NCI-H2227 treated with DMSO at 0.1 percent for 48 hours (cell line): ENCODE measurements around the gene TAF6.

Experiments
- DNase-seq: peaks from one replicate; lab custom pipeline; 2025; lab: John Stamatoyannopoulos, UW

The TAF6 gene

DNA sequence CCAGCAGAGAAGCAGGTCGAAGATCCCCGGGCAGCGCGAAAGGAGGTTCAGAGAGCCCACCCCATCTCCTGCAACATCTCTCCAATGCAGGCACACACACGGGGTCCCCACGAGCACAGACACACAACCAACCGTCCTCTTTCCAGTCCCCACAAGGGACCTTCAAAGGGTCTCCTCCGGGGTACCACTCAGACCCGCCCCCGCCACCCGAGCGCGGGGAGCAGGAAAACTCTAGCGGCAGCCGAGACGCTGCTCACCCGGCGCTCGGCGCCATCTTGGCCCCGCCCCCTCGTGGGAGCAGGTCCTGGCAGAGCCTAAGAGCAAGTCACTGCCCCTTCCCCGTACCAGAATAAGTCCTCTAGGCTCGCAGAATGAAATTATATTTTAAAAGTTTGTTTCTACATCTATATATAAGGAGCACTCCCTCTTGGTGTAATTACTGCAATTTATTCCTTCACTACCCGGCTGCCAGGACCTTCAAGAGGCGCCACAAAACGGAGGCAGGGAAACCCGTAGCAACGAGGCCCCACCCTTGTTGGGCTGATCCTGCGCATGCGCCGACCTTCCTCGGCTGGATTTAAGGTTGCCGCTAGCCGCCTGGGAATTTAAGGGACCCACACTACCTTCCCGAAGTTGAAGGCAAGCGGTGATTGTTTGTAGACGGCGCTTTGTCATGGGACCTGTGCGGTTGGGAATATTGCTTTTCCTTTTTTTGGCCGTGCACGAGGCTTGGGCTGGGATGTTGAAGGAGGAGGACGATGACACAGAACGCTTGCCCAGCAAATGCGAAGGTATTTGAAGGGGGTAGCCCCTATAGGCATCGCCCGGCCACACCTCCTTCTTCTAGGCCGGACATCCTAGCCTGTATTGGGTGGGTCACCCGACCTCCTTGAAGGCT lies at the start of gene TAF6, which contains the start of gene CNPY4:
Gene TAF6 (minus strand): TSS at position 287 of the 898 bp plus-strand sequence. CDS start 5,149 bp downstream, outside the sequence.
Gene CNPY4 (plus strand): TSS at position 563 of the 898 bp plus-strand sequence. CDS start 111 bp downstream, at position 674.
- DNase-seq: peak; percentile 97

DNA sequence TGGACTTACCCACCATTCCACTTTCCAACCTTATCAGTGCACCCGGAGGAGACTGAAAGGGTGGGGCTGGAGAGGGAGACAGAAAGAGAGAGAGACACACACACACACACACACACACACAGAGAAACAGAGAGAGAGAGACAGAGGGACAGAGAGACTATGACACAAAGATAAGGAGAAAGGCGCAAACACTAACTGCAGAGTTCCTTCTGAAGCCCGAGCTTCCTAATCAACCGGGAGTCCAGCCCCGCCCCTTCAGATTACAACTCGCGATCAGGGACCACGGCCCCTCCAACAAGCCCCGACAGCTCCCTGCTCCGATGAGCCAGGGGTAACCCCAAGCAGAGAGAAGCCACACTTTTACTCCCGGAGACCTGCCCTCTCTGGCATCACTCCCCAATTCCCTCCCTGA lies 48.8 kb upstream of the TAF6 start:
- no peak for DNase-seq

DNA sequence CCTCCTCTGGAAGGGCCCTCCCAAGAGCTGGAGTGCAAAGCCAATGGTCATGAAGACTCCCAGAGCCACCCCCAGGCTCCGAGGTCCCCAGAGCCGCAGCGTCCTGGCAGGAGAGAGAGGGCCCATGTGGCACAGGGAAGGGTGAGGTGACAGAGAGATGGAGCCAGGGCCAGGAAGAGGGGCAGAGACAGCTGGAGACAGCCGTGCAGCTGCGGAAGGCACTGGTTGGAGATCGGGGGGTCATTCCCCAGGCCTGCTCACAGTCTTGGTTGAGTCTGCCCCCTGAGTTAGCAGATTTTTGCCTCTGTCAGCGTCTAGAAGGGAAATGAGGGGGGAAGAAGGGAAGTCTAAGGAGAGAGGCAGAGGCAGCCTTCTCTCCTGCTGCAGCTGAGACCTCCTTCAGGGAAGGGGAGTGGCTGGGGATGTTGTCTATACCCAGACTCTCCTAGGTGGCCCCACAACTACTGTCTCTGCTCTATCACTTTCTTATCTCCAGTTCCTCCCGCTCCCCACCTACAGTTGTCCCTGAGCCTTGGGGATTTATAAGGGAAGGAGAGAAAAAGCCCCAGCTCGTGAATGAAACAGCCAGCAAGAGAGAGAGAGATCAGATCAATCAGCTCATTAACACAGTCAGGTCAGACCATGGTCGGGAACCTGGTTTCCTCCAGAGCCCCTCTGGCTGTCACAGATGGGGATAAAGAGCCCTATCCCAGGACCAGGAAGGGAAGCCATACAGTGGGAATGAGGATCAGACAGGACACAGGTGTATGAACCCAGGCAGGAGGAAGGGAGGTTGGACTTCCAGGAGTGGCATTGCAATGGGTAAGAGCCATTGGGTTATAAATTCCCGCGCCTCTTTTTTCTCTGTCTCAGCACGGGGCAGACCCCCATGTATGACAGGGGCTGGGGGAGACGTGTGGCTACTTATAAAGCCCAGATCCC lies 48.1 kb upstream of the TAF6 start:
- DNase-seq: no peak

DNA sequence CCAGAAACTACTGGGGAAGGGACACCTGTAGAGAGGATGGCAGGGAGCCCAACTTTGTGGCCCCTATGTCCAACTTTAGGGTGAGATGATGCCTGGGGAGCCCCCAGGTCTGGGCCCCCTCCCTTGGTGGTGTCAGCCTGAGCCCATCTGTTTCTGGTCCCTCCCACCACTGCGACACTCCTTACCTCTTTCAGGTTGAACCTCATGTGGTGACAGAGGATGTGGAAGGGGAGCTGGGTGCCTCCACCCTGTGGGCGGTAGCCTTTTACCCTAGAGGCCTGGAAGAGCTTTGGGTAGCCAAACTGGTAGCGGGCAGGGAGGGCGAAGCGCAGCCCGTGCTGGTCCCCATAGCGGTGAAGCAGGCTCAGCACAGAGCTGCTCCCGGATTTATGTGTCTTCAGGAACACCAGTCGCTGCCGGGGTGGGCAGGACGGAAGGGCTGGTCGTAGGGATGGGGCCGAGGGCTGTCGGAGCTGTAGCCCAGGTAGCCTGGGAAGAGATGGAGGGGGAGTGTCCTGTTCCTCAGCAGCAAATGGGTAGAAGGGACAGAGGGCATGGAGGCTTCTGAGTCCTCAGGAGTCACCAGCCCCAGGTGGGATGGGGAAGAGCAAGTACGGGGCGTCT lies 47.3 kb upstream of the TAF6 start:
- DNase-seq: no peak

DNA sequence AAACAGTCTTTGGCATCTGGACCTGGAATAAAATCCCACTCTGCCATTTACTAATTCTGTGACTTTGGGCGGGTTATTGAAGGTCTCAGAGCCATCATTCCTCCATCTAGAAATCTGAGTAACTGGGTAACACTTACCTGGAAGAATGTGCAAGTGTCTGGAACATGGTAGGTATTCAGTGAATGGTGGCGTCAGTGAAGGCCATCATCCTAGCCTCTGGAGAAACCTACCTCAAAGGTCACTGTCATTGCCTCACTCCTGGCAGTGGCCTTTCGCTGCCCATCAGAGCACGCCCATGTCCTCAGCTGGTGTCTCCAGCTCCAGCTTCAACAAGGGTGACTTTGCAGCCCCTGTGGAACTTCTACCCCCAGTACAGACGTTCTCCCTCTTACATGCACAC lies 44.7 kb upstream of the TAF6 start:
- no peak for DNase-seq

- DNase-seq: no peak
Measured at GRCh38 chr7:100163006-100163531, 43.9 kb upstream of the TAF6 start.

GRCh38 chr7:100160067-100160466 lies 40.9 kb upstream of the TAF6 start:
- no peak for DNase-seq

DNA sequence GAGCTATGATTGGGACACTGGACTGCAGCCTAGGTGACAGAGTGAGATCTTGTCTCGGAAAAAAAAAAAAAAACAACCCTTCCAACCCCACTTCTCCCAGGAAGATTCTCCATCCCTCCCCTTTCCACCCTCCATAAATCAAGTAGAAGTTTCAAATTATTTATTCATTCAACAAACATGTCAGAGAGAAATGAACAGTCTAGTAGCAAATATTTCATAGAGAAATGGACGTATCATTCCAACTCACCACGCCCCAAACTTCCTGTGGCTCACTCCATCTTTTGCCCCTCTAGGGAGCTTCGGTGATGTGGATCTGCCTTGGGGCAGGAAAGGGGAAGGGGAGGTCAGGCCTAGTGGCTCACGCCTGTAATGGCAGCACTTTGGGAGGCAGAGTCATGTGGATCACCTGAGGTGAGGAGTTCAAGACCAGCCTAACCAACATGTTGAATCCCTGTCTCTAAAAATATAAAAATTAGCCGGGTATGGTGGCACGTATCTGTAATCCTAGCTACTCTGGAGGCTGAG lies 40.0 kb upstream of the TAF6 start:
- no peak for DNase-seq

- DNase-seq: peak; percentile 92
Measured at GRCh38 chr7:100158229-100159098, 39.3 kb upstream of the TAF6 start, which contains the start of gene TRAPPC14. TSS of gene TRAPPC14 (minus strand) at chr7:100158723. CDS start at chr7:100158499, 224 bp downstream.

DNA sequence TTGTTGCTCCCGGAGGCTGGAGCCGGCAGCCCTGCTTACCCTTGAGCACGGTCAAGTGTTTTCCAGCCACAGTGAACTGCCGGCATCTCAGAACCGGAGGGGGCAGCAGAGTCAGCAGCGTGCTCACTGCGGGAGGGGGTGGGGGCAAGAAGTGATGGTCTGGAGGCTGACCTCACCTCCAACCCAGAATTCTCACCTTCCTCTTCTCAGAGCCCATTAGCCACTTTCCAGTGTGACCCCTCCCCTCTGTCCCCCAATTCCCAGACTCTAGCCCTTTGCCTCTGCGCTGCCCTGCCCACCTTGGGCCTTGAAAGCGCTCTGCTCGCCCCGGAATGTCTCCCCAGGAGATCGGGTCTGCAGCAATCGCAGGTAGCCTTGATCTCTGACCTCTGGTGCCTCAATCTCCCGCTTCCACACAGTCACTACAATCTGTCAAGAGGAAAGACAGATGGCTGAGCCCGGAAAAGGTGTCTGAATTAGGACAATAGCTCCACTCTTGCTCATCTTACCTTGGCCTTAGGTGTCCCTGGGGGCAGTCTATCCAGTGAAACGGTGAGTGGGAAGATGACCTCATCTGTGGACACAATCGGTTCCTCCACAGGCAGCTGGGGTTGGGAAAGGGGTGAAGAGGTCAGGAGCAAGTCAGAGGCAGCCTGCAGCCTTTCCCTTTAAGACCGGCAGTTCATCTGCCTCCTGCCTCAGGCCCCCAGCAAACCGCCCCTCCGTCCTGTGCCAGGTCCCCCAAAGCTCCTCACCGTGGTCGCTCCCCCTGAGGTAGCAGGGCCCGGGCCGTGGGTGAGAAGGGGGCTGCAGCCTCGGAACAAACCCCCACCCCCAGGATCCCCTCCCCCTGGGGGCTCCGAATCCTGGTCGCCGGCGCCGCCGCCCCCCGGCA lies 38.4 kb upstream of the TAF6 start:
- peak; percentile 28 for DNase-seq

GRCh38 chr7:100157069-100157333 lies 37.8 kb upstream of the TAF6 start:
- no peak for DNase-seq

DNA sequence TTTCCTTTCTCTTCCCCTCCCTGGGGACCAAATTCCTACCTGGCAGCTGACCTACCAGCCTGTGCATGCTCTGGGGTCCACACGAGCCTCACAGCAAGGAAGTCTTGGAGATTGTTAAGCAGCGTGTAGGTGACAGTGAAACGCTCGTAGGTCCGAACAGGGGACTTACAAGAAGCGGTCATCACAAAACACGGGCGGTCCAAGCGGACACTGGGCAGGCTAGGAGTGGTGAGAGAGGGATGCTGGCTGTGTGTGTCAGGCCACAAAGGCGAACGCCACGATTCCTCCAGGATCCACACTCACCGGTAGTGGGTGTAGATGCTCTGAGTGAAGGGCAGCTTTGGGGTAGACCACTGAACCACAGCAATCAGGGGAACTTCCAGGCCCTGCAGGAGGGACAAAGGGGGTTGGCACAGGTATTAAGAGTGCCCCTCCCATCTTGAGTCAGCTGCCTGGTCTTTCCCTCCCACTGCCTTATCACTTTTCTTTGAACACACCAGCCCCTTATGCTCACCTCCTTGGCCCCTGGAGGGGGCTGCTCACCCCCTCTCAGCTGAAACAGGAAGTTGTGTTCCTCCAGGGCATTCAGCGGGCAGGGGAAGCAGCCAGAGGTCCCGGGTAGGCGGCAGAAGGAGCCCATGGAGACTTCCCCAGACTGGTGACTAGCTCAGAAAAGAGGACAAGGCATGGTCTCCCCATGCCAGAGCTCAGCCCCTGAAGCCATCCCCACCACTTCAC lies 37.3 kb upstream of the TAF6 start:
- no peak for DNase-seq

DNA sequence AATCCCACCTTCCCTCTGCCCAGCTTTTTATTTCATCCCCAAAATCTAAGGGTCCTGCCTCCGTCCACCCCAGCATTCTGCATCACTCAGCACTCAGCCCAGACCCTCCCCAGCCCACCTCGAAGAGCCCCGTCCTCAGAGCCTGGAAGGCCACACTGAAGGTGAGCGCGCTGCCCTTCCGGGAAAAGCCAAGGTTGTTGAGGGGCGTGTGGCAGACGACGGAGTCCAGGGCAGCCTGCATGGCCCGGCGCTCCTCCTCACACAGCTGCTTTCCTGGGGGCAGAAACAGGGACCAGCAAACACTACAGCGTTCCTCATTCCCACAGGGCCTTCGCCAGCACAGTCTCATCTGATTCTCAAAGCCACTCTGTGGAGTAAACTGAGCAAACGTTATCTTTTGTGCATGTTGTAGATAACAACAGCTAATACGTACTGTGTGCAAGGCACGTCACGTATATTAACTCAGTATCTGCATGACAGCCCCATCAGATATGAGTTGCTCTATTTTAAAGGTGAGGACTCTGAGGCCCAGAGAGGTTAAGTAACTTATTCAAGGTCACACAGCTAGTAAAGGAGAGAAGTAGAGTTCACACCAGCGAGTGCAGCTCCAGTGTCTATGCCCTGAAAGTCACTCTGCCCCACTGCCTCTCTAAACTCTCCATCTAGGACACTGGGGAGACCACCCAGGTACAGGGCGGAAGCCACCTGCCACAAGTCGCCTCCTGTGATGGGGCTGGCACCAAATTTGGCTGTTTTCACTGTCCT lies 36.6 kb upstream of the TAF6 start:
- no peak for DNase-seq

DNA sequence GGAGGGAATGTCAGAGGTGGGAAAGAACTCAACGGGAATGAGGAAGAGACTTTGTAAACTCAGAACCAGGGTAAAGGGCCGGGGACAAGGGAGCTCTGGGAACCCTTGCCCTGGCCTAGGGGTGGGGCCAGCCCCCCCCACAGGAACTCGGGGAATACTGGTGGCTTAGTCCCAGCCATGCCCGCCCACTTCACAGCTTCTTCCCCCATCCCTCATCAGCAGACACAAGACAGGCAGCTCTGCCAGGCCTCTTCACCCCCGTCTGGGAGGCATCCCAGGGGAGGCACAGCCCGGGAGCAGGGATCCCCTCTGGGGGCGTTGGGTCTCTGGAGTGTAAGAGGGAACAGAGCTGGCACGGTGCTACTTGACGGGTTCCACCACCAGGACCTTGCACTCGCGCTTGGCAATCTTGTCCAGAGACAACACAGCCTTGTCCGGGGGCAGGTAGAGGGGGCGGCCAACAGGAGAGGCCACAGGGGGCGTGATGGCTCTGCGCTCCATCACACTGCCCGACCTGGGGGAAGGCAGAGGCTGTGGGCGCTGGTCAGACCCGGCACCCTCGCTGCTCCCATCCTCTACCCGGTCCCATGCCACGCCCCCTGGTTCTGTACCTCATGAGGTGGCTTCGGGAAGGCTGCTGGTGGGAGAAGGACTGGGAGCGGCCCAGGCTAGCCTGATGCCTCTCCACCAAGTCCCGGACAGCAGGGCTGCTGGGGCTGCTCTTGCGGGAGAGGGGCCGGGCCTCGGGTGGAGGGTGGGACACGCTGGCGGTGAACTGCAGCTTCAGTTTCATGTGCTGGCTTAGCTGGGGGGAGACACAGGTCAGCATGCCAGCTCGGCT lies 35.7 kb upstream of the TAF6 start:
- DNase-seq: no peak

- no peak for DNase-seq
Measured at GRCh38 chr7:100153708-100154535, 34.8 kb upstream of the TAF6 start.

DNA sequence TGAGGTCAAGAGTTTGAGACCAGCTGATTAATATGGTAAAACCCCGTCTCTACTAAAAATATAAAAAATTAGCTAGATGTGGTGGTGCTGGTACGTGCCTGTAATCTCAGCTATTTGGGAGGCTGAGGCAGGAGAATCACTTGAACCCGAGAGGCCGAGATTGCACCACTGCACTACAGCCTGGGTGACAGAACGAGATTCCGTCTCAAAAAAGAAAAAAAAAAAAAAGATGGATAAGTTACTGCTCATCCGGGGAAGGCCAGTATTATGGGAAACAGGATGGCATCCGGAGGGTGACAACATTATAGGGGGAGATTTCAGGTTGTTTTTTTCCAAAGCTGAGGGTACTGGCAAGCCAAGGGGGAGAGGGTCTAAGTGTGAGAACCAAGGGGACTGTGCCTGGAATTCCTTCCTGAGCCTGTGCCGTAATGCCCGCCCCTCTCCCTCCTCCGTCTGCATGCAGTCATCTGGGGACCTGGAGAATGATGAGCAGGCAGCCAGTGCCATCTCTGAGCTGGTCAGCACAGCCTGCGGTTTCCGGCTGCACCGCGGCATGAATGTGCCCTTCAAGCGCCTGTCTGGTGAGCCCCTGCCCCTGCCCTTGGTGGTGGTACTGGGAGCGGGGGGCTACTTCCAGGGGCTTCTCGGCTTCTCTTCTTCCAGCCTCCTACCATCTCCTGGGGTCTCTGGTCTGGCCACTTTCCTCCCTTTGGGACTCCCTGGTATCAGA lies 33.9 kb upstream of the TAF6 start:
- no peak for DNase-seq
